DND-41 (cell line): ENCODE measurements around the gene SGIP1.

ENCODE experiments used
- EZH2 ChIP-seq: IDR thresholded peaks from 3 replicates; pipeline ENCODE4 v1.6.1; 2012; ENCODE audit warnings: borderline replicate concordance, low read depth, mild to moderate bottlenecking, moderate library complexity, low read length, inconsistent platforms; ENCODE audit not compliant: severe bottlenecking
- TF ChIP-seq, protein P1 (sequence below): IDR thresholded peaks from 2 replicates; pipeline ENCODE4 v1.5.1; 2012; ENCODE audit warnings: borderline replicate concordance, low read length, moderate library complexity, mild to moderate bottlenecking; ENCODE audit not compliant: poor library complexity, severe bottlenecking; ENCODE audit errors: extremely low read depth

DNA sequence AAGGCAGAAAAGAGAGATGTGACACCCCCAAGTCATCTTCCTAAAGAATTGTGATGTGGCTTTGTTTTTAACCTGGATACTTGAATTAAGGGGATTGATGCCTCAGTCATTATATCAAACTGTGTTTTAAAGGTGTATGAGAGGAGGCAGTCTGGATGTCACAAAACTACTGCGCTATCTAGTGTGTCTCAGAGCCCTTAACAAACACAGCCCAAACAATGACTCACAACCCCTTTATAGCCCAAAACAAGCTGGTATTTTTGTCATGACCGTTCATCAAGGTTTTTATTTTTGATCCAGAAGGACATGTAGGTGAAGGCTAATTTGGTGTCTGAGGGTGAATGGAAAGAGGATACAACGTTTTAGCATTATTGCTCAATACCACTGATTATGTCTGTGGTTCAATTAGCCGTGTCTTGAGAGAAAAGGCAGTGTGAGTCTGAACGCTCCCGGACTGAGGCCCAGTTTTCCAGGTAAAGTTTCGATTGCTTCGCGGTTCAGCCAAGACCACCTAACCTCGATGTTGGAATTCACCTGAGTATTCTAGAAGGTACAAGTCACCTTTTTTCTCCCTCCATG, 71.6 kb downstream of the SGIP1 start:
- TF ChIP-seq, protein P1, sequence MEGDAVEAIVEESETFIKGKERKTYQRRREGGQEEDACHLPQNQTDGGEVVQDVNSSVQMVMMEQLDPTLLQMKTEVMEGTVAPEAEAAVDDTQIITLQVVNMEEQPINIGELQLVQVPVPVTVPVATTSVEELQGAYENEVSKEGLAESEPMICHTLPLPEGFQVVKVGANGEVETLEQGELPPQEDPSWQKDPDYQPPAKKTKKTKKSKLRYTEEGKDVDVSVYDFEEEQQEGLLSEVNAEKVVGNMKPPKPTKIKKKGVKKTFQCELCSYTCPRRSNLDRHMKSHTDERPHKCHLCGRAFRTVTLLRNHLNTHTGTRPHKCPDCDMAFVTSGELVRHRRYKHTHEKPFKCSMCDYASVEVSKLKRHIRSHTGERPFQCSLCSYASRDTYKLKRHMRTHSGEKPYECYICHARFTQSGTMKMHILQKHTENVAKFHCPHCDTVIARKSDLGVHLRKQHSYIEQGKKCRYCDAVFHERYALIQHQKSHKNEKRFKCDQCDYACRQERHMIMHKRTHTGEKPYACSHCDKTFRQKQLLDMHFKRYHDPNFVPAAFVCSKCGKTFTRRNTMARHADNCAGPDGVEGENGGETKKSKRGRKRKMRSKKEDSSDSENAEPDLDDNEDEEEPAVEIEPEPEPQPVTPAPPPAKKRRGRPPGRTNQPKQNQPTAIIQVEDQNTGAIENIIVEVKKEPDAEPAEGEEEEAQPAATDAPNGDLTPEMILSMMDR = no peak
- TF ChIP-seq EZH2 = no peak
